Keratinocyte (primary cell): Measurements from ENCODE around the gene PRXL2B. TPM values are rescaled to one million over a fixed set of nuclear protein-coding genes. Genes with fewer than 3 reads are reported as not detected.

ENCODE experiments used
- DNase-seq: peaks from one replicate; pipeline ENCODE4 v3.0.0-alpha.2; 2011; ENCODE audit warnings: low read depth, missing footprints, low spot score
- FAIRE-seq: peaks from 2 replicates; lab custom pipeline; 2011; peaks lifted over from hg19 to GRCh38; lab: Jason Lieb, UNC
- H2AFZ ChIP-seq: 2 replicates; pipeline ENCODE4 v1.6.0; 2012; ENCODE audit warnings: low read length, control low read depth, inconsistent platforms; ENCODE audit not compliant: control insufficient read depth
- H3K27ac ChIP-seq: 2 replicates; pipeline ENCODE4 v1.5.1; 2011; ENCODE audit warnings: low read length; ENCODE audit not compliant: control insufficient read depth, insufficient read depth
- H3K27me3 ChIP-seq: 3 replicates; pipeline ENCODE4 v1.6.0; 2011; ENCODE audit warnings: low read length; ENCODE audit not compliant: control insufficient read depth, insufficient read depth; ENCODE audit errors: extremely low read depth
- H3K36me3 ChIP-seq, 2 experiments: 2 replicates in 1 of 2; 3 replicates in 1 of 2; pipeline ENCODE4 v1.5.1; 2011; ENCODE audit warnings: low read length in 2 of 2, mild to moderate bottlenecking in 1 of 2; ENCODE audit not compliant: control insufficient read depth in 2 of 2, insufficient read depth in 2 of 2; ENCODE audit errors: extremely low read depth in 1 of 2
- H3K4me1 ChIP-seq: 3 replicates; pipeline ENCODE4 v1.5.1; 2011; ENCODE audit warnings: low read length; ENCODE audit not compliant: control insufficient read depth, insufficient read depth; ENCODE audit errors: extremely low read depth
- H3K4me2 ChIP-seq: 3 replicates; pipeline ENCODE4 v1.6.0; 2011; ENCODE audit warnings: low read depth, low read length; ENCODE audit not compliant: control insufficient read depth, insufficient read depth; ENCODE audit errors: extremely low read depth
- H3K4me3 ChIP-seq, 3 experiments: fragments of 200-600 bp in 1 of 3; sonication (generic) in 1 of 3; 2 replicates in 2 of 3; 3 replicates in 1 of 3; pipeline ENCODE4 v1.5.1; 2011 to 2016; ENCODE audit warnings: low read length in 3 of 3, mild to moderate bottlenecking in 3 of 3, control low read depth in 2 of 3, inconsistent platforms in 1 of 3, low read depth in 1 of 3, mixed read lengths in 1 of 3, mixed run types in 1 of 3, moderate library complexity in 1 of 3; ENCODE audit not compliant: control insufficient read depth in 2 of 3, insufficient read depth in 2 of 3; ENCODE audit errors: extremely low read depth in 1 of 3
- H3K79me2 ChIP-seq: 2 replicates; pipeline ENCODE4 v1.6.0; 2012; ENCODE audit warnings: low read length; ENCODE audit not compliant: control insufficient read depth, insufficient read depth
- H3K9ac ChIP-seq: 3 replicates; pipeline ENCODE4 v1.6.0; 2011; ENCODE audit warnings: low read length; ENCODE audit not compliant: control insufficient read depth, insufficient read depth; ENCODE audit errors: extremely low read depth
- H3K9me1 ChIP-seq: 3 replicates; pipeline ENCODE4 v1.6.0; 2011; ENCODE audit warnings: low read length; ENCODE audit not compliant: control insufficient read depth, insufficient read depth; ENCODE audit errors: extremely low read depth
- H3K9me3 ChIP-seq: 2 replicates; pipeline ENCODE4 v1.5.1; 2012; ENCODE audit warnings: low read depth, low read length; ENCODE audit not compliant: control insufficient read depth
- H4K20me1 ChIP-seq: 3 replicates; pipeline ENCODE4 v1.6.0; 2011; ENCODE audit warnings: low read length; ENCODE audit not compliant: control insufficient read depth, insufficient read depth; ENCODE audit errors: extremely low read depth
- EZH2 ChIP-seq: IDR thresholded peaks from one replicate; pipeline ENCODE4 v1.6.1; 2012; ENCODE audit warnings: inconsistent platforms, mild to moderate bottlenecking, low read length, moderate library complexity
- dilution Hi-C: fragments of 300-500 bp; cut with MboI; formaldehyde crosslinking; loops from one replicate; pipeline ENCODE4 v1.7.0; 2020; ENCODE audit warnings: low sequenced_read_pairs; ENCODE audit not compliant: extremely low pct_ligation_motif_present
- polyA plus RNA-seq, 5 experiments: library from polyadenylated mRNA; depleted of rRNA in 3 of 5; stranded (reverse) in 3 of 5; stranded (forward) in 1 of 5; unstranded in 1 of 5; fragments of >200 nt; gene quantifications; 1 replicate in 1 of 5; 2 replicates in 3 of 5; 3 replicates in 1 of 5; pipeline versions ENCODE4 v1.2.1 to v1.2.3, GENCODE V29; 2011 to 2012; ENCODE audit warnings: missing spikeins in 2 of 5, low read depth in 1 of 5, low replicate concordance in 1 of 5
- TF ChIP-seq, protein P1 (sequence below), 3 experiments: IDR thresholded peaks in 1 of 3; conservative IDR thresholded peaks in 1 of 3; optimal IDR thresholded peaks in 1 of 3; 2 replicates in 2 of 3; 3 replicates in 1 of 3; pipeline versions ENCODE3 to v1.5.1; 2011; ENCODE audit warnings: low read length in 3 of 3, mild to moderate bottlenecking in 3 of 3, moderate library complexity in 2 of 3, control low read depth in 1 of 3, inconsistent platforms in 1 of 3; ENCODE audit not compliant: insufficient read depth in 2 of 3; ENCODE audit errors: extremely low read depth in 1 of 3

PRXL2B gene
- polyA plus RNA-seq, 1 donor (not counting 4 experiments of a cell fraction or from before 2014, with no cell fraction given) = 11.4 TPM

DNA sequence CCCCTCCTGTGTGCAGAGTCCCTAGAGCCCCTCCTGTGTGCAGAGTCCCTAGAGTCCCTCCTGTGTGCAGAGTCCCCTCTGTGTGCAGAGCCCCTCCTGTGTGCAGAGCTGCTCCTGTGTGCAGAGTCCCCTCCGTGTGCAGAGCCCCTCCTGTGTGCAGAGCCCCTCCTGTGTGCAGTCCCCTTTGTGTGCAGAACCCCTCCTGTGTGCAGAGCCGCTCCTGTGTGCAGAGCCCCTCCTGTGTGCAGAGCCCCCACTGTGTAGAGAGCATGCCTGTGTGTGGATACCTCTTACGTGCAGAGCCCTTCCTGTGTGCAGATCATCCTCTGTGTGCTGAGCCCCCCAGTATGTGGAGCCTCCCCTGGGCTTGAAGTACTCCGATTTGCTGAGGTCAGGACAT, 48.2 kb upstream of the PRXL2B start:
- Histone ChIP-seq H2AFZ (no peak overlapping the region), H3K27me3 (no peaks in the 10 kb centered on the region), H4K20me1 (no peaks in the 10 kb centered on the region), H3K4me3 (no peak overlapping the region), H3K9me3 (no peaks in the 10 kb centered on the region), H3K9ac (no peak overlapping the region), H3K27ac (no peak overlapping the region), H3K36me3 (no peaks in the 10 kb centered on the region), H3K9me1 (no peaks in the 10 kb centered on the region), H3K4me1 (peaks cover 41% of the 10 kb centered on the region), H3K79me2 (no peaks in the 10 kb centered on the region), H3K4me2 (no peak overlapping the region)
- TF ChIP-seq, protein P1, sequence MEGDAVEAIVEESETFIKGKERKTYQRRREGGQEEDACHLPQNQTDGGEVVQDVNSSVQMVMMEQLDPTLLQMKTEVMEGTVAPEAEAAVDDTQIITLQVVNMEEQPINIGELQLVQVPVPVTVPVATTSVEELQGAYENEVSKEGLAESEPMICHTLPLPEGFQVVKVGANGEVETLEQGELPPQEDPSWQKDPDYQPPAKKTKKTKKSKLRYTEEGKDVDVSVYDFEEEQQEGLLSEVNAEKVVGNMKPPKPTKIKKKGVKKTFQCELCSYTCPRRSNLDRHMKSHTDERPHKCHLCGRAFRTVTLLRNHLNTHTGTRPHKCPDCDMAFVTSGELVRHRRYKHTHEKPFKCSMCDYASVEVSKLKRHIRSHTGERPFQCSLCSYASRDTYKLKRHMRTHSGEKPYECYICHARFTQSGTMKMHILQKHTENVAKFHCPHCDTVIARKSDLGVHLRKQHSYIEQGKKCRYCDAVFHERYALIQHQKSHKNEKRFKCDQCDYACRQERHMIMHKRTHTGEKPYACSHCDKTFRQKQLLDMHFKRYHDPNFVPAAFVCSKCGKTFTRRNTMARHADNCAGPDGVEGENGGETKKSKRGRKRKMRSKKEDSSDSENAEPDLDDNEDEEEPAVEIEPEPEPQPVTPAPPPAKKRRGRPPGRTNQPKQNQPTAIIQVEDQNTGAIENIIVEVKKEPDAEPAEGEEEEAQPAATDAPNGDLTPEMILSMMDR (optimal IDR thresholded peaks at IDR 0.05 in 1 of 3, IDR thresholded peaks at IDR 0.05 in 1 of 3, conservative IDR thresholded peaks at IDR 0.05 in 1 of 3; ENCODE audit: extremely low read depth in 1 of 3, insufficient read depth in 2 of 3, low read length in 3 of 3) = no peak
- no peak for TF ChIP-seq EZH2
- no peak for FAIRE-seq
- DNase-seq = no peak
- dilution Hi-C loops = no loop called here

DNA sequence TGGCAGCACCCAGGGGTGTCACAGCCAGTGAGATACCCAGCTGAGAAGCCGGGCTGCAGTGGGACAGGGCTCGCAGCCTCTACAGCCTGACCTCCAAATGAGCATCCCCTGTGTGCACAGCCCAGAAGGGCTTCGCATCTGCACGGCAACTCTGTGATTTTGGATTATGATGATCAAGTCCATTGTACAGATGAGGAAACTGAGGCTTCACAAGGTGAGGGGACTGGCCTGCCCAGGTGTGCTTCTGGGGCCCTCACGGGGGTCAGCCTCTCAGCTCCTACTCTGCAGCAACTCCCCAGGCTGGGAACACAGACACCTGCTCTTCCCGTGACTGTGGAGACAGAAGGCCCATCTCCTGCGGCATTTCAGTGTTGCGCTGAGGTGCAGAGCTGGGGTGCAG, 47.7 kb upstream of the PRXL2B start:
- Histone ChIP-seq H3K4me1 (peaks cover 41% of the 10 kb centered on the region), H3K4me2 (no peak overlapping the region), H3K27ac (no peak overlapping the region), H3K9me1 (no peaks in the 10 kb centered on the region), H3K79me2 (no peaks in the 10 kb centered on the region), H4K20me1 (no peaks in the 10 kb centered on the region), H3K9me3 (no peaks in the 10 kb centered on the region), H3K4me3 (no peak overlapping the region), H3K27me3 (no peaks in the 10 kb centered on the region), H3K36me3 (no peaks in the 10 kb centered on the region), H3K9ac (no peak overlapping the region), H2AFZ (no peak overlapping the region)
- FAIRE-seq (no peak), DNase-seq (no peak)
- no peak for TF ChIP-seq EZH2
- TF ChIP-seq, protein P1 (optimal IDR thresholded peaks at IDR 0.05 in 1 of 3, IDR thresholded peaks at IDR 0.05 in 1 of 3, conservative IDR thresholded peaks at IDR 0.05 in 1 of 3; ENCODE audit: extremely low read depth in 1 of 3, insufficient read depth in 2 of 3, low read length in 3 of 3) = no peak
- dilution Hi-C loops = no loop called here
